Measurements from ENCODE around the gene PPP4R3A.
"Not testable (repeated sequence)": the region's sequence is repeated elsewhere in the genome, so short reads cannot be mapped to it uniquely, and the experiment has no call there.

Gene PPP4R3A

GRCh38 chr14:91501951-91502930, 7.9 kb downstream of the PPP4R3A start:
- no peak for DNase-seq

GRCh38 chr14:91501348-91501747, 8.8 kb downstream of the PPP4R3A start:
- DNase-seq: no peak

GRCh38 chr14:91496790-91497189, 13.3 kb downstream of the PPP4R3A start:
- no peak for DNase-seq

GRCh38 chr14:91494392-91495065, 15.6 kb downstream of the PPP4R3A start:
- not testable (repeated sequence) for DNase-seq

GRCh38 chr14:91493169-91493568, 16.9 kb downstream of the PPP4R3A start:
- DNase-seq: no peak

- no peak for DNase-seq
Observed at GRCh38 chr14:91484744-91485143, 25.4 kb downstream of the PPP4R3A start.

GRCh38 chr14:91484186-91484585, 25.9 kb downstream of the PPP4R3A start:
- no peak for DNase-seq

GRCh38 chr14:91482263-91483013, 27.7 kb downstream of the PPP4R3A start:
- no peak for DNase-seq

GRCh38 chr14:91477388-91477787, 32.7 kb downstream of the PPP4R3A start:
- DNase-seq: no peak

GRCh38 chr14:91473046-91473445, 37.1 kb downstream of the PPP4R3A start:
- DNase-seq: no peak

- DNase-seq: no peak
Observed at GRCh38 chr14:91470216-91470615, 39.9 kb downstream of the PPP4R3A start.

GRCh38 chr14:91466192-91466591, 43.9 kb downstream of the PPP4R3A start:
- DNase-seq: peak; percentile 31

- no peak for DNase-seq
Observed at GRCh38 chr14:91464615-91465205, 45.4 kb downstream of the PPP4R3A start.

GRCh38 chr14:91458612-91459011, 51.5 kb downstream of the PPP4R3A start:
- DNase-seq: no peak

- DNase-seq: no peak
Observed at GRCh38 chr14:91456283-91456682, 53.8 kb downstream of the PPP4R3A start.

GRCh38 chr14:91454580-91454979, 55.5 kb downstream of the PPP4R3A start:
- no peak for DNase-seq

GRCh38 chr14:91454155-91454554, 56.0 kb downstream of the PPP4R3A start:
- no peak for DNase-seq

- no peak for DNase-seq
Observed at GRCh38 chr14:91453744-91454143, 56.4 kb downstream of the PPP4R3A start.

- DNase-seq: no peak
Observed at GRCh38 chr14:91444335-91445020, 65.6 kb downstream of the PPP4R3A start.

GRCh38 chr14:91439345-91439744, 70.8 kb downstream of the PPP4R3A start:
- no peak for DNase-seq

GRCh38 chr14:91438845-91439244, 71.3 kb downstream of the PPP4R3A start:
- no peak for DNase-seq

GRCh38 chr14:91436266-91436665, 73.8 kb downstream of the PPP4R3A start:
- DNase-seq: not testable (repeated sequence)

All from NCI-H748 treated with DMSO at 0.1 percent for 48 hours (cell line).